Fibroblast of villous mesenchyme (primary cell): ENCODE results near the gene RNF40. TPM values are rescaled to one million over a fixed set of nuclear protein-coding genes. Genes with fewer than 3 reads are reported as not detected.
"Not testable (repeated sequence)": the region's sequence is repeated elsewhere in the genome, so short reads cannot be mapped to it uniquely, and the experiment has no call there.

ENCODE experiments used
- DNase-seq: peaks from one replicate; pipeline ENCODE4 v3.0.0-alpha.2; 2010; ENCODE audit warnings: low read depth
- H3K4me3 ChIP-seq: 2 replicates; pipeline ENCODE4 v1.5.1; 2011; ENCODE audit warnings: low read depth, mild to moderate bottlenecking, low read length
- total RNA-seq: library from RNA; depleted of rRNA; stranded (reverse); fragments of >200 nt; gene quantifications from 2 replicates; pipeline ENCODE4 v1.2.3, GENCODE V29; 2012
- TF ChIP-seq, protein P1 (sequence below): IDR thresholded peaks from 2 replicates; pipeline ENCODE4 v1.5.1; 2012; ENCODE audit warnings: low read depth, mild to moderate bottlenecking, low read length; ENCODE audit not compliant: insufficient read depth

The RNF40 gene
- total RNA-seq, 1 donor = 88.9 TPM

- DNase-seq = no peak
- H3K4me3 ChIP-seq = no peak overlapping the region
- TF ChIP-seq, protein P1, sequence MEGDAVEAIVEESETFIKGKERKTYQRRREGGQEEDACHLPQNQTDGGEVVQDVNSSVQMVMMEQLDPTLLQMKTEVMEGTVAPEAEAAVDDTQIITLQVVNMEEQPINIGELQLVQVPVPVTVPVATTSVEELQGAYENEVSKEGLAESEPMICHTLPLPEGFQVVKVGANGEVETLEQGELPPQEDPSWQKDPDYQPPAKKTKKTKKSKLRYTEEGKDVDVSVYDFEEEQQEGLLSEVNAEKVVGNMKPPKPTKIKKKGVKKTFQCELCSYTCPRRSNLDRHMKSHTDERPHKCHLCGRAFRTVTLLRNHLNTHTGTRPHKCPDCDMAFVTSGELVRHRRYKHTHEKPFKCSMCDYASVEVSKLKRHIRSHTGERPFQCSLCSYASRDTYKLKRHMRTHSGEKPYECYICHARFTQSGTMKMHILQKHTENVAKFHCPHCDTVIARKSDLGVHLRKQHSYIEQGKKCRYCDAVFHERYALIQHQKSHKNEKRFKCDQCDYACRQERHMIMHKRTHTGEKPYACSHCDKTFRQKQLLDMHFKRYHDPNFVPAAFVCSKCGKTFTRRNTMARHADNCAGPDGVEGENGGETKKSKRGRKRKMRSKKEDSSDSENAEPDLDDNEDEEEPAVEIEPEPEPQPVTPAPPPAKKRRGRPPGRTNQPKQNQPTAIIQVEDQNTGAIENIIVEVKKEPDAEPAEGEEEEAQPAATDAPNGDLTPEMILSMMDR = no peak
These were observed 40.8 kb downstream of the RNF40 start for GRCh38 chr16:30802936-30803335.

- peak overlapping the region; percentile 77 for H3K4me3 ChIP-seq
- TF ChIP-seq, protein P1 = no peak
- no peak for DNase-seq
These were observed 42.9 kb downstream of the RNF40 start for GRCh38 chr16:30805056-30805369.

DNA sequence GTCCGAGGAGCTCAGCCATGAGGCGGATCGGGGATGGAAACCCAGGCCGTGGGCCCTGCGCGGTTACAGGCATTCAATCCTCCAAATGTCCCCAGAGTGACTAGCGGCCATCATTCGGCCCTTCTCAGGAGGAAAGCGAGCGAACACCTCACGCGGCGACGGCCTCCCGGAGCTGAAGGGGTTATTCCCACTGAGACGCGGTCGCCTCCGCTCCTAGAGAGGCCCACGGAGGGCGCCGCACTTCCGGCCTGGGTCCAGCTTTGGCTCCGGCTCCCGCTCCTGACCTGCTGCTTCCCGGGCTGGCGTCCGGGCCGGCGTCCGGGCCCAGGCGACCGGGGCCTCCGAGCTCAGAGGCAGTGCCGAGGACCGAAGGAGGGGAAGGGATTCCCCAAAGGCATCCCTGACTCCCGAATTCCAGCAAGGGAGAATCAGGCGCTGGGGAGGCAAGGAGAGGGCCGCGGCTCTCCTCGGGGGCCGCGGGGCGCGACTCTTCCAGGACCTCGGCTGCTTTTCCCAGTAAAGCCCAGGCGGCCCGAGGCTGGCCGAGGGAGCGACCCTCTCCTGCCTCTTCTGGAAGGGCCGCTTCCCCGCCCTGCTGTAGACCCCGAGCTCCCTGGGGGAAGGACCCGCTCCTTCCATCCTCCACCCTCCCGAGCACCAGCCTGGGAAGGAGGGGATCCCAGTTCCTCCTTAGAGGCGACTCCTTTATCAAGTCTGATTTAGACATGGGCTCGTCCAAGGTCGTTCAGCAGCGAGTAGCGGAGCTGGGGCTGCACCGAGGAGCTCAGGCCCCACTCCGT is 43.4 kb downstream of the RNF40 start:
- peak; percentile 81 for DNase-seq
- peak overlapping the region; percentile 77 for H3K4me3 ChIP-seq
- TF ChIP-seq, protein P1 = no peak

DNA sequence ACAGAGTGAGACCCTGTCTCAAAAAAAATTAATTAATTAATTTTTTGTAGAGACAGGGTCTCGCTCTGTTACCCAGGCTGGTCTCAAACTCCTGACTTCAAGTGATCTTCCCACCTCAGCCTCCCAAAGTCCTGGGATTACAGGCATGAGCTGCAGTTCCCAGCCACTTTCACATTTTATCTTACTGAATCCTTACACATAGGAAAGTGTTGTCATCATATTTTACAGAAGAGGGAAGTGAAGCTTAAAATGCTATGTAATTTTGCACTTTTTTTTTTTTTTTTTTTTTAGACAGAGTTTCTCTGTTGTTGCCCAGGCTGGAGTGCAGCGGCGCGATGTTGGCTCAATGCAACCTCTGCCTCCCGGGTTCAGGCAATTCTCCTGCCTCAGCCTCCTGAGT is 46.0 kb downstream of the RNF40 start:
- TF ChIP-seq, protein P1 = no peak
- no peak for DNase-seq
- no peak overlapping the region for H3K4me3 ChIP-seq

GRCh38 chr16:30808890-30809426 is 46.8 kb downstream of the RNF40 start:
- not testable (repeated sequence) for DNase-seq

DNA sequence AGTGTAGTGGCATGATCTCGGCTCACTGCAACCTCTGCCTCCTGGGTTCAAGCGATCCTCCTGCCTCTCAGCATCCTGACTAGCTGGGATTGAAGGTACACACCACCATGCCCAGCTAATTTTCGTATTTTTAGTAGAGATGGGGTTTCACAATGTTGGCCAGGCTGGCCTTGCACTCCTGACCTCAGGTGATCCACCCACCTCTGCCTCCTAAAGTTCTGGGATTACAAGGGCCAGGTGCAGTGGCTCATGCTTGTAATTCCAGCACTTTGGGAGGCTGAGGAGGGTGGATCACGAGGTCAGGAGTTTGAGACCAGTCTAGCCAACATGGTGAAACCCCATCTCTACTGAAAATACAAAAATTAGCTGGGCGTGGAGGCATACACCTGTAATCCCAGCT is 47.6 kb downstream of the RNF40 start:
- not testable (repeated sequence) for DNase-seq, H3K4me3 ChIP-seq

More at GRCh38 chr16:30808890-30809426, 46.8 kb downstream of the RNF40 start:
- not testable (repeated sequence) for H3K4me3 ChIP-seq

DNA sequence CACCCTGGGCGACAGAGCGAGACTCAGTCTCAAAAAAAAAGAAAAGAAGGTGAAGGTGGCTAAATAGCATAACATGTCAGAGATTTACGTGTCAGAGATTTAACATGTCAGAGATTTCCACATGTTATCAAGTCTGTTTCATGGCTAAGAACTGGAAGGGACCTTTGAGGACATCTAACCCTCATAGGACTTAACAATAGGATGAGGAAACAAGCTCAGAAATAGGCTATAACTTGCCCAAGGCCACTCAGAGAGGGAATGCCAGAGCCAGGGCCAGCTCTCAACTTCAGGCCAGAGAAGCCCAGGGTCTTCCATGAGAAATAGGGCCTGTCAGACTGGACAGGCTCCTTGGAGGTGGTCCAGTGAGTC is 51.7 kb downstream of the RNF40 start:
- H3K4me3 ChIP-seq = peak overlapping the region; percentile 71
- TF ChIP-seq, protein P1 = no peak
- no peak for DNase-seq

DNA sequence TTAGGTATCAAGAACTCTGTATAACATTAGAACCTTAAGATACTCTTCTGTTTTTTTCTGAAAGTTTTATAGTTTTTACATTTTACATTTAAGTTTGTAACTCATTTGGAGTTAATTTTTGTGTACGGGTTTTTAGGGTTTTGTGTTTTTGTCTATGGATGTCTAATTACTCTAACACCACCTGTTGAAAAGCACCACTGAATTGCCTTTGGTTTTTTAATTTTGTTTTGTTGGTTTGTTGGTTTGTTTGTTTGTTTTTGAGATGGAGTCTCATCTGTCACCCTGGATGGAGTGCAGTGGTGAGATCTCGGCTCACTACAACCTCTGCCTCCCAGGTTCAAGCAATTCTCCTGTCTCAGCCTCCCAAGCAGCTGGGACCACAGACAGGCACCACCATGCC is 54.6 kb downstream of the RNF40 start:
- TF ChIP-seq, protein P1 = no peak
- H3K4me3 ChIP-seq = no peak overlapping the region
- no peak for DNase-seq
